ENCODE data around the gene NLRC4.
A peak's percentile ranks its signal among the peaks of the same experiment; 100 is the strongest.
"Not testable (repeated sequence)": the region's sequence is repeated elsewhere in the genome, so short reads cannot be mapped to it uniquely, and the experiment has no call there.

NLRC4 gene, protein sequence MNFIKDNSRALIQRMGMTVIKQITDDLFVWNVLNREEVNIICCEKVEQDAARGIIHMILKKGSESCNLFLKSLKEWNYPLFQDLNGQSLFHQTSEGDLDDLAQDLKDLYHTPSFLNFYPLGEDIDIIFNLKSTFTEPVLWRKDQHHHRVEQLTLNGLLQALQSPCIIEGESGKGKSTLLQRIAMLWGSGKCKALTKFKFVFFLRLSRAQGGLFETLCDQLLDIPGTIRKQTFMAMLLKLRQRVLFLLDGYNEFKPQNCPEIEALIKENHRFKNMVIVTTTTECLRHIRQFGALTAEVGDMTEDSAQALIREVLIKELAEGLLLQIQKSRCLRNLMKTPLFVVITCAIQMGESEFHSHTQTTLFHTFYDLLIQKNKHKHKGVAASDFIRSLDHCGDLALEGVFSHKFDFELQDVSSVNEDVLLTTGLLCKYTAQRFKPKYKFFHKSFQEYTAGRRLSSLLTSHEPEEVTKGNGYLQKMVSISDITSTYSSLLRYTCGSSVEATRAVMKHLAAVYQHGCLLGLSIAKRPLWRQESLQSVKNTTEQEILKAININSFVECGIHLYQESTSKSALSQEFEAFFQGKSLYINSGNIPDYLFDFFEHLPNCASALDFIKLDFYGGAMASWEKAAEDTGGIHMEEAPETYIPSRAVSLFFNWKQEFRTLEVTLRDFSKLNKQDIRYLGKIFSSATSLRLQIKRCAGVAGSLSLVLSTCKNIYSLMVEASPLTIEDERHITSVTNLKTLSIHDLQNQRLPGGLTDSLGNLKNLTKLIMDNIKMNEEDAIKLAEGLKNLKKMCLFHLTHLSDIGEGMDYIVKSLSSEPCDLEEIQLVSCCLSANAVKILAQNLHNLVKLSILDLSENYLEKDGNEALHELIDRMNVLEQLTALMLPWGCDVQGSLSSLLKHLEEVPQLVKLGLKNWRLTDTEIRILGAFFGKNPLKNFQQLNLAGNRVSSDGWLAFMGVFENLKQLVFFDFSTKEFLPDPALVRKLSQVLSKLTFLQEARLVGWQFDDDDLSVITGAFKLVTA

DNA sequence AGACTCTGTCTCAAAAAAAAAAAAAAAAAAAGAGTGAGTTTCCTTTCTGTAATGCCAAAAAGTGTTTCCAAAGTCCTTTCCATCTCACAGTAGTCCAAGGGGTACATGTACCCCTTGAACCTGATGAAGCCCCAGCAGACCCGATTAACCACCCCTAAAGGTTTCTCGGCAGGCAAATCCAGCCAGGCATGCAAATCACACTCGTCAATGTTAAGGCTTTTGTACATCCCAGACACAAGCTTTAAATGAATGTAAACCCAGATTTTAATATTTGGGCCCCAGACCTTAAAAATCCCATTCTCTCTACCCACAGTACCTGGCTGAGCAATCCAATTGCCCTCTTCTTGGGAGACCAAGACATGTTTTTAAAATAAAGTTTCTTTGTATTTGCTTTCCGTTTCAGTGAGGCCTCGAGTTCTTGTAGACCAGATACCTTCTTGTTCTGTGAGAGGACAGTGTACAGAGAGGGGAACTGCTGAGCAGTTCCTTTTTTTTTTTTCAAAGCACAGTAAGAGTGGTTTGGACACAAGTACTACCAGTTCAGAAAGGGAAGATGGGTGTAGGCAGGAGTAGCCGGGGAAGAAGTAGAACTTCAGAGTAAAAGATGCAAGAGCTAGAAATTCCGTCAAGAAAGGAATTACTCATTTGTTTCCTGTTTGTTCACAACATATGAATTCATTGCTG lies at the start of gene NLRC4:
Gene NLRC4 (minus strand): TSS at position 465 of the 684 bp plus-strand sequence. CDS start 8,111 bp downstream, outside the sequence.
- no peak within 1 kb of the TSS for H3K27ac ChIP-seq (ENCODE audit: low read depth, low read length)
- H3K27me3 ChIP-seq (ENCODE audit: control insufficient read depth, insufficient read depth, low read length), result no peaks in the 10 kb centered on the region
- no peak within 1 kb of the TSS for H3K4me3 ChIP-seq (ENCODE audit: low read length)
- H3K36me3 ChIP-seq (ENCODE audit: control insufficient read depth, insufficient read depth, low read length), result no peaks in the 10 kb centered on the region
- no peaks in the 10 kb centered on the region for H3K4me1 ChIP-seq (ENCODE audit: control insufficient read depth, insufficient read depth, low read length)
- H3K9ac ChIP-seq (ENCODE audit: low read length), result no peak within 1 kb of the TSS

DNA sequence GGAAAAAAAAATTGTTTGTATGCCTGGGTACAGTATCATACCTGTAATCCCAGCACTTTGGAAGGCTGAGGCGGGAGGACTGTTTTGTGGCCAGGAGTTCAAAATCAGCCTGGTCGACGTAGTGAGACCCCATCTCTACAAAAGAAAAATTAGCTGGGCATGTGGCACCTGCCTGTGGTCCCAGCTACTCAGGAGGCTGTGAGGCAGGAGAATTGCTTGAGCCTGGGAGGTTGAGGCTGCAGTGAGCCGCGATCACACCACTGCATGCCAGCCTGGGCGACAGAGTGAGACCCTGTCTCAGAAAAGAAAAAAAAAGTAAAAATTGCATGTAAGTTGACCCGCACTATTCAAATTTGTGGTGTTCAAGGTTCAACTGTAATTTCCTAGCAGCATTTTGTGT lies 45.9 kb upstream of the NLRC4 start:
- H3K4me3 ChIP-seq (ENCODE audit: low read length), result no peak overlapping the region
- H3K36me3 ChIP-seq (ENCODE audit: control insufficient read depth, insufficient read depth, low read length), result no peaks in the 10 kb centered on the region
- H3K27ac ChIP-seq (ENCODE audit: low read depth, low read length), result no peak overlapping the region
- no peaks in the 10 kb centered on the region for H3K27me3 ChIP-seq (ENCODE audit: control insufficient read depth, insufficient read depth, low read length)
- H3K4me1 ChIP-seq (ENCODE audit: control insufficient read depth, insufficient read depth, low read length), result no peaks in the 10 kb centered on the region
- no peak overlapping the region for H3K9ac ChIP-seq (ENCODE audit: low read length)

DNA sequence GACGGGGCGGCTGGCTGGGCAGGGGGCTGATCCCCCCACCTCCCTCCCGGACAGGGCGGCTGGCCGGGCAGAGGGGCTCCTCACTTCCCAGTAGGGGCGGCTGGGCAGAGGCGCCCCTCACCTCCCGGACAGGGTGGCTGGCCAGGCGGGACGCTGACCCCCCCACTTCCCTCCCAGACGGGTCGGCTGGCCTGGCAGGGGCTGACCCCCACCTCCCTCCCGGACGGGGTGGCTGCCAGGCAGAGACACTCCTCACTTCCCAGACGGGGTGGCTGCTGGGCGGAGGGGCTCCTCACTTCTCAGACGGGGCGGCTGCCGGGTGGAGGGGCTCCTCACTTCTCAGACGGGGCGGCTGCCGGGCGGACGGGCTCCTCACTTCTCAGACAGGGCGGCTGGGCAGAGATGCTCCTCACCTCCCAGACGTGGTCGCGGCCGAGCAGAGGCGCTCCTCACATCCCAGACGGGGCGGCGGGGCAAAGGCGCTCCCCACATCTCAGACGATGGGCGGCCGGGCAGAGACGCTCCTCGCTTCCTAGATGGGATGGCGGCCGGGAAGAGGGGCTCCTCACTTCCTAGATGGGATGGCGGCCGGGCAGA lies 29.4 kb upstream of the NLRC4 start:
- H3K4me1 ChIP-seq (ENCODE audit: control insufficient read depth, insufficient read depth, low read length); H3K36me3 ChIP-seq (ENCODE audit: control insufficient read depth, insufficient read depth, low read length): not testable (repeated sequence)

DNA sequence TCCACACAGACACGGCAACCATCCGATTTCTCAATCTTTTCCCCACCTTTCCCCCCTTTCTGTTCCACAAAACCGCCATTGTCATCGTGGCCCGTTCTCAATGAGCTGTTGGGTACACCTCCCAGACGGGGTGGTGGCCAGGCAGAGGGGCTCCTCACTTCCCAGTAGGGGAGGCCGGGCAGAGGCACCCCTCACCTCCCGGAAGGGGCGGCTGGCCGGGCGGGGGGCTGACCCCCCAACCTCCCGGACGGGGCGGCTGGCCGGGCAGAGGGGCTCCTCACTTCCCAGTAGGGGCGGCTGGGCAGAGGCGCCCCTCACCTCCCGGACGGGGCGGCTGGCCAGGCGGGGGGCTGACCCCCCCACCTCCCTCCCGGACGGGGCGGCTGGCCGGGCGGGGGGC lies 28.8 kb upstream of the NLRC4 start:
- H3K27ac ChIP-seq (ENCODE audit: low read depth, low read length); H3K4me3 ChIP-seq (ENCODE audit: low read length); H3K9ac ChIP-seq (ENCODE audit: low read length); H3K27me3 ChIP-seq (ENCODE audit: control insufficient read depth, insufficient read depth, low read length); H3K4me1 ChIP-seq (ENCODE audit: control insufficient read depth, insufficient read depth, low read length); H3K36me3 ChIP-seq (ENCODE audit: control insufficient read depth, insufficient read depth, low read length): not testable (repeated sequence)

More for the DNA sequence above, 29.4 kb upstream of the NLRC4 start:
- not testable (repeated sequence) for H3K4me3 ChIP-seq (ENCODE audit: low read length); H3K27ac ChIP-seq (ENCODE audit: low read depth, low read length); H3K9ac ChIP-seq (ENCODE audit: low read length); H3K27me3 ChIP-seq (ENCODE audit: control insufficient read depth, insufficient read depth, low read length)

DNA sequence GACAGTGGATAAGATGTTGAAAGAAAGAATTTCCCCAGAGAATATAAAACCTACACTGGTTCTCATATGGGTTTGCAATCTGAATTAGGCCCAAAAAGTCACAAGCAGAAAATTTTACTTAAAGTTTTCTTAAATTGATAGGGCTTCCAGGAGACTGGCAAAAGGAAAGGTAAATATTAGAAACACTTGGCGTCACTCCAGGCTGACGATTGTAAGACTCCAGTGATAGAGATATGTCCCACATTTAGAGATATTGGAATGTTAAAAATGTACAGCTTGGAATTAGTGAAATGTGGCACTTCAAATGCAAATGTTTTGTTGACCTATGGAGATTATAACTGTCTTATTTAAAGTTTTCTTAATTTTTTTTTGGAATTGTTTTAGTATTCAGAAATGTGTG lies 27.1 kb upstream of the NLRC4 start:
- Histone ChIP-seq H3K9ac (ENCODE audit: low read length) (no peak overlapping the region), H3K27me3 (ENCODE audit: control insufficient read depth, insufficient read depth, low read length) (no peaks in the 10 kb centered on the region), H3K4me1 (ENCODE audit: control insufficient read depth, insufficient read depth, low read length) (peaks cover 2% of the 10 kb centered on the region), H3K4me3 (ENCODE audit: low read length) (no peak overlapping the region), H3K27ac (ENCODE audit: low read depth, low read length) (no peak overlapping the region), H3K36me3 (ENCODE audit: control insufficient read depth, insufficient read depth, low read length) (no peaks in the 10 kb centered on the region)

DNA sequence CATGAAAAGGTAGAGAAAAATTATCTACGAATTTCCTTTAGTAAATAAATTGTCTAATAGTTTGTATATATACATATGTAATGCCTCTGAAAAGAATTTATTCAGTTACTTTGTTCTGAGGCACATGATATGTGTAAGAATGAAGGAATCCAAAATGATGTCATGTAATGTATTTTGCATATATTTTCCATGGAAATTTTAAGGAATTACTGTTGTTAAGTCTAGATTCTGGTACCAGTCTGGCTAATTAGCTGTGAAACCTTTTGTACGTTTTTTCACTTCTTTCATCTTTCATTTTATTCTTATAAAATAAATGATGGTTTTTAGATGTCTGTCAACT lies 25.3 kb upstream of the NLRC4 start:
- Histone ChIP-seq H3K27me3 (ENCODE audit: control insufficient read depth, insufficient read depth, low read length) (no peaks in the 10 kb centered on the region), H3K9ac (ENCODE audit: low read length) (no peak overlapping the region), H3K27ac (ENCODE audit: low read depth, low read length) (no peak overlapping the region), H3K4me1 (ENCODE audit: control insufficient read depth, insufficient read depth, low read length) (peaks cover 2% of the 10 kb centered on the region), H3K36me3 (ENCODE audit: control insufficient read depth, insufficient read depth, low read length) (no peaks in the 10 kb centered on the region), H3K4me3 (ENCODE audit: low read length) (no peak overlapping the region)

DNA sequence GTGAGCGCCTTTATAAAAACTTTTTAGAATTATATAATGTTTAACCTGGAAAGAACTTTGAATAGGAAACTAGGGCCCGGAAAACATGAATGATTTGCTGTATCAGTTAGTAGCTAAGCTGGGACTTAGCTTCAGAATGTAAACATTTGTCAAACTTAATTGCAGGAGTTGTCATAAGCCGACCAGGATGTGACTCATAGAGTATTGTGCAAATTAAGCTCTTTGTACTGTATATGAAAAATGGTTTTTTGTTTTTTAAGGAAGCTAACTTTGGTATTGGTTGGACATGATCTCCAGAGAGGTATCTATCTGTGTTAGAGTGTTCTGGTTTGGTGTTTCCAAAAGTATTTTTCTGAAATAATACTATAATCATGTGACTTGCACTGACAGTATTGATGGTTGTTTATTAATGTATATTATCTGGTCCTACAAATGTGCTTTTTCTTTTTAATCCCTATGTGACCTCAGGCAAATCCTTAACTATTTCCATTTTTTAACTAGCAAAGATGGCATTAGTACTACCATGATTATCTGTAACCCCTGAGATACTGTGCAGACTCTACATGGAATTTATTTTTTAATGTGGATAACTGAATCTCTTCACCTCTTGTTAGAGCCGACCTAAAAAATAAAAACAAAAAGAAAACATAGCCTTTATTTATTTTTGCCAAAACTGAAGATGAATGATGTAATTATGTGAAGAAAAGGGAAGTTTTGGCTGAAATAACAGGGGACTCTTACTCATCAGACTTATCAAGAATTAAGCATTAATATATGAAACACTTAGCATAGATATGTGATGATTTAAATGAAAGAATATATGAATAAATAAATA lies 24.7 kb upstream of the NLRC4 start:
- no peak overlapping the region for H3K9ac ChIP-seq (ENCODE audit: low read length)
- no peak overlapping the region for H3K27ac ChIP-seq (ENCODE audit: low read depth, low read length)
- no peaks in the 10 kb centered on the region for H3K27me3 ChIP-seq (ENCODE audit: control insufficient read depth, insufficient read depth, low read length)
- H3K4me3 ChIP-seq (ENCODE audit: low read length), result no peak overlapping the region
- H3K4me1 ChIP-seq (ENCODE audit: control insufficient read depth, insufficient read depth, low read length), result peaks cover 2% of the 10 kb centered on the region
- no peaks in the 10 kb centered on the region for H3K36me3 ChIP-seq (ENCODE audit: control insufficient read depth, insufficient read depth, low read length)

DNA sequence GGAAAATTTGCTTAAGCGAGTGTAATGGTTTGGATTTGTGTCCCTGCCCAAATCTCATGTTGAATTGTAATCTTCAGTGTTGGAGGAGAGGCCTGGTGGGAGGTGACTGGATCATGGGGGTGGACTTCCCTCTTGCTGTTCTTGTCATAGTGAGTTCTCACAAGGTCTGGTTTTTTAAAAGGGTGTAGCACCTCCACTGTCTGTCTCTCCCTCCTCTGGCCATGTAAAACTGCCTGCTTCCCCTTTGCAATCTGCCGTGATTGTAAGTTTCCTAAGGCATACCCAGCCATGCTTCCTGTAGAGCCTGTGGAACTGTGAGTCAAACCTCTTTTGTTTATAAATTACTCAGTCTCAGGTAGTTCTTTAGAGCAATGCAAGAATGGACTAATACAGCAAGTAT lies 19.6 kb upstream of the NLRC4 start:
- Histone ChIP-seq H3K4me3 (ENCODE audit: low read length) (no peak overlapping the region), H3K27ac (ENCODE audit: low read depth, low read length) (no peak overlapping the region), H3K27me3 (ENCODE audit: control insufficient read depth, insufficient read depth, low read length) (no peaks in the 10 kb centered on the region), H3K36me3 (ENCODE audit: control insufficient read depth, insufficient read depth, low read length) (no peaks in the 10 kb centered on the region), H3K9ac (ENCODE audit: low read length) (no peak overlapping the region), H3K4me1 (ENCODE audit: control insufficient read depth, insufficient read depth, low read length) (peaks cover 2% of the 10 kb centered on the region)

DNA sequence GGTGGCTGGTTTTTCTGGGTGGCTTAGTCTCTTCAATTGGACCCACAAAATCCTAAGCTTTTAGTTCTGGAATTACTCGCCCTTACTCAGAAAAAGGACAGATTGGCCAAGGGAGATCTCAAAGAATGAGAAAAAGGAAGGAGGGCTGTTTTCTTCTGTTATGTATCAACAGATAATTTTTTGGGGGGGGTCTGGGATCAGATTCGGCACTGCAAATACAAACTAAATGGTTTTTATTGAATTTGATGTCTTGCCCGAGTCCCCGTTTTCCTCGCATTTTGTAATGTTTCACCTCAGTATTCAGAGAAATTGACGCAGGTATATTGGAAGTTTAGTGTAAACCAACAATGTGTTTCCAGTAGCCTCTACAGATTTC lies 13.8 kb upstream of the NLRC4 start:
- Histone ChIP-seq H3K4me1 (ENCODE audit: control insufficient read depth, insufficient read depth, low read length) (peaks cover 5% of the 10 kb centered on the region), H3K9ac (ENCODE audit: low read length) (peak overlapping the region; percentile 66), H3K27me3 (ENCODE audit: control insufficient read depth, insufficient read depth, low read length) (no peaks in the 10 kb centered on the region), H3K27ac (ENCODE audit: low read depth, low read length) (peak overlapping the region; percentile 76), H3K36me3 (ENCODE audit: control insufficient read depth, insufficient read depth, low read length) (no peaks in the 10 kb centered on the region), H3K4me3 (ENCODE audit: low read length) (peak overlapping the region; percentile 84)

DNA sequence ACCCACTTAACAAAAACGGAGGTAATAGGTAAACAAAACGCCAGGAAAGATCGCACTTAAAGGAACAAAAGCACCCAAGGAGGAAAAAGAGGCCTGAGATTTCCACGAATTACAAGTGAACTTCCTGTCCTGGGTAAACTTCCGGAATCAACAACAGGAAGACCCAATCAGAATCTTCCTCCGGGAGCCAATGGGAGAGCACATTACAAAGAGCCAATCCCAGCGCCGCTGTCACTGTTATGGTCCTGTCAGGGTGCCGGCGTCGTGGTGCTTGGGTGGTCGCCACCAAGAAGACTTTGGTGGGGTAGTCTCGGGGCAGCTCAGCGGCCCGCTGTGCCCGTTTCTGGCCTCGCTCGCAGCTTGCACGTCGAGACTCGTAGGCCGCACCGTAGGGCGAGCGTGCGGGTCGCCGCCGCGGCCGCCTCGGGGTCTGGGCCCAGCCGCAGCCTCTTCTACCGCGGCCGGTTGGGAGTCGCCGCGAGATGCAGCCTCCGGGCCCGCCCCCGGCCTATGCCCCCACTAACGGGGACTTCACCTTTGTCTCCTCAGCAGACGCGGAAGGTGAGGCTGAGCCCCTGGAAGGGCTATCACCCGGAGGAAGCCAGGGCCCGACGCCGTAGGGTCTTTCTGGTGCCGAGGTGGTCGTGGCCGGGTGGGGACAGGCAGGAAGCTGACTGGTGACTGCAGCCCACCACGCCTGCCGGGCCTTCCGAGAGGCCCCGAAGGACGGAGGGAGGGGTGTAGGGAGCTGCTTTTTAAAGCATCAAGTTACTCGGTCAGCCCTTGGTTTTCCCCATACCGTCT lies 13.2 kb upstream of the NLRC4 start, which contains the start of gene YIPF4:
Gene YIPF4 (plus strand): TSS at position 231 of the 804 bp plus-strand sequence. CDS start 252 bp downstream, at position 483.
- H3K9ac ChIP-seq (ENCODE audit: low read length), result peak within 1 kb of the TSS; percentile 66
- peaks cover 5% of the 10 kb centered on the region for H3K4me1 ChIP-seq (ENCODE audit: control insufficient read depth, insufficient read depth, low read length)
- no peaks in the 10 kb centered on the region for H3K27me3 ChIP-seq (ENCODE audit: control insufficient read depth, insufficient read depth, low read length)
- no peaks in the 10 kb centered on the region for H3K36me3 ChIP-seq (ENCODE audit: control insufficient read depth, insufficient read depth, low read length)
- H3K4me3 ChIP-seq (ENCODE audit: low read length), result peak within 1 kb of the TSS; percentile 84
- peak within 1 kb of the TSS; percentile 76 for H3K27ac ChIP-seq (ENCODE audit: low read depth, low read length)

DNA sequence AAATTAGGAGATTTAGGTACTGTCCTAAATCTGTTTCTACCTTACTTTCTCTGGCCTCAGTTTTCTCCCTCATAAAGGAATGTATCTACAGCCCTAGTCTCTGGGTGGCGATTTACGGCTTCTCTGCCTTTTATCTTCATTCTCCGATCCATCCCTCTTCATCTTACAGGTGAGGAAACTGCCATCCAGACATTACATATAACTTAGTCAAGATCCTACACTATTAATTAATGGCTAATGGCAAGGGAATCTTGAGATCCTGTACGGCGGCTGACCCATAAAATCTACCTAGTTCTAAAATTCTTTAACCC lies 12.6 kb upstream of the NLRC4 start:
- no peak overlapping the region for H3K9ac ChIP-seq (ENCODE audit: low read length)
- peak overlapping the region; percentile 84 for H3K4me3 ChIP-seq (ENCODE audit: low read length)

More for the DNA sequence above, 12.6 kb upstream of the NLRC4 start:
- Histone ChIP-seq H3K36me3 (ENCODE audit: control insufficient read depth, insufficient read depth, low read length) (no peaks in the 10 kb centered on the region), H3K27me3 (ENCODE audit: control insufficient read depth, insufficient read depth, low read length) (no peaks in the 10 kb centered on the region), H3K27ac (ENCODE audit: low read depth, low read length) (peak overlapping the region; percentile 76), H3K4me1 (ENCODE audit: control insufficient read depth, insufficient read depth, low read length) (peaks cover 5% of the 10 kb centered on the region)
